Glomerular visceral epithelial cell (primary cell): Measurements from ENCODE around the gene STAG1.
"Not testable (repeated sequence)": the region's sequence is repeated elsewhere in the genome, so short reads cannot be mapped to it uniquely, and the experiment has no call there.

Source experiments
- DNase-seq: peaks from one replicate; pipeline ENCODE4 v3.0.0-alpha.2; 2016; ENCODE audit errors: extremely low spot score

The STAG1 gene

DNA sequence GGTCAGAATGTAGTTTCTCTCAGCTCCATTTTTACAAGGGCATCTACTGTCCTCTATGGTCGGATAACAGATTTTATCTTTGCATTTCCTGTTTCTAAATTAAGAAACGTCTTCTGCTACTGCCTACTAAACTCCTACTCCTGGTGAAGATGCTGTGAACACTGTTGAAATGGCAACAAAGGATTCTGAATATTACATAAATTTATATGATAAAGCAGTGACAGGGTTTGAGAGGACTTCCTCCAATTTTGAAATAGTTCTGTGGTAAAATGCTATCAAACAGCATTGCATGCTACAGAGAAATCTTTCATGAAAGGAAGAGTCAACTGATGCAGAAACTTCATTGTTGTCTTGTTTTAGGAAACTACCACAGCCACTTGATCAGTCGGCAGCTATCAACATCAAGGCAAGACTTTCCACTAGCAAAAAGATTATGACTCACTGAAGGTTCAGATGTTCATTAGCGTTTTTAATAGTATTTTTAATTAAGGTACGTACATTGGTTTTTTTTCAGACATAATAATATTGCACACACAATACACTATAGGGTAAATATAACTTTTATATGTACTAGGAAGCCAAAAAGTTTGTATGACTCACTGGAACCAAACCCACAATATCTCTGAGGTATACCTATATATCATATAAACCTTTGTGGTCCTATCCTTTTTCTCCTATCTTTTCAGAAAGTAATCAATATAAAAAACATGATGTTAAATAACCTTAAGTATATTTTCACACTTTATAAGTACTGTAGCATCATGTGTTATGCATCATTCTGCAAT lies 156.1 kb downstream of the STAG1 start:
- DNase-seq: no peak

DNA sequence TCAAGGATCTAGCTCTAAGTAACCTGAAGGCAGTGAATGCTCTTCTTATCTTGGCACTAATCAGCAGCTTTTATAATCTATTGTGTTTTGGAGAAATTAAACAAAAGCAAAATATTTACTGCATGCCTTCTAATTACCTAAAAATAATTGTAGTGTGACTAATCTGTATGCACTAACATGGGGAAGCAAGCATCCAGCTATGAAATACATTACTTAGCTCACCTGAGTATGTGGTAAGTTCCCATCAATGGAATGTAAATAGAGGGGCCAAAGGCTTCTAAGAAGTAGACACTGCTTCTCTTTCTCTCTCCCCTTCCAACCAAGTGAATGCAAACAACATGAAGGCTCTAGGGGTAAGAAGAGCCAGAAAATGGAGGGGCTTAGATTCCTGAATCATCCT lies 165.6 kb downstream of the STAG1 start:
- no peak for DNase-seq

- no peak for DNase-seq
Measured at GRCh38 chr3:136584728-136585127, 167.4 kb downstream of the STAG1 start.

DNA sequence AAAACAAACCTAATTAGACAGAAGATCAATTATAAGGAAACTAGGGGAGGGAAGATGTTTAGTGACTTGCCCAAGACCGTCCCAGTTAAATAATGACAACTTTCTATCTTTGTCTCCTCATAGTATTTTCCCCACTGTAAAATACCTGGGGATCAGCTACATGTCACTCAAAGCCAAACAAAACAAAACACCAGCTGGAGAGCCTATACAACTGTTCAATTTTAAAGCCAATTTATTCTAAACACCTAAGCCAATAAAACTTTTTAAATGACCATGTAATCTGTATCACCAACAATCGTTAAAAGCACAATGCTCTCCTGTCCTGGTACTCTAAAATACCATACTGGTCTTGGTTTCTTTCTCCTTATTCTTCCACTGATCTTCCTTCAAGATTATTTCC lies 168.4 kb downstream of the STAG1 start:
- DNase-seq: no peak

GRCh38 chr3:136577791-136578190 lies 174.4 kb downstream of the STAG1 start:
- DNase-seq: no peak

DNA sequence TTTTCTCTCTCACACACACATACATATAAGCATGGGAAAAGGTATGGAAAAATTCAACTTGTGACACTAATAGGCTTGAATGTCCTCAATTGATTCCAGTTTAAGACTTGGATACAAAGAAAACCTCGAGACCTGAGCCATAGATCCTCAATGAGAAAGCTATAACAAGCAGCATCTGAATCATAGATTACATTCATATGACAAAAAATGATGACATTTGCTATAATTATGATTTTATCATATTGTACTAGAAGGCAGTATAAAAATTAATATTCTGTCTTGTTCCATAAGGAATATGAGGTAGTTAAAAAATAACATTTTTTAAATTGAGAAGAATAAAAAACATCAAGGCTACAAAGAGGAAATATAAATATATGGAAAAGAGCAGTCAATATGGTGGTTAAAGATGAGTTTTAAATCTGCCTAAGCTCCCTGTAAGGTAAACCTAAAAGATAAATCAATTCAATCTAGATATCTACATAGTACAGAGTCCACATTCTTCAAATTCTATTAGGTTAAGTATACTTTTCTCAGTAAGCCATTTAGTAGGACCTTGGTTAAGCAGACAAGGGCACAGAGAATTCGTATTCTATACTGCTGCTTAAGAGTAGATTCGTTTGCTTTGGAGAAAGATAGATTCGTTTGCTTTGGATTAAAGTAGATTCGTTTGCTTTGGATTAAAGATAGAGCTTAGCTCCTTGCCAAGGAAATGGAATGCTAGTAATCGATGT lies 175.7 kb downstream of the STAG1 start:
- no peak for DNase-seq

DNA sequence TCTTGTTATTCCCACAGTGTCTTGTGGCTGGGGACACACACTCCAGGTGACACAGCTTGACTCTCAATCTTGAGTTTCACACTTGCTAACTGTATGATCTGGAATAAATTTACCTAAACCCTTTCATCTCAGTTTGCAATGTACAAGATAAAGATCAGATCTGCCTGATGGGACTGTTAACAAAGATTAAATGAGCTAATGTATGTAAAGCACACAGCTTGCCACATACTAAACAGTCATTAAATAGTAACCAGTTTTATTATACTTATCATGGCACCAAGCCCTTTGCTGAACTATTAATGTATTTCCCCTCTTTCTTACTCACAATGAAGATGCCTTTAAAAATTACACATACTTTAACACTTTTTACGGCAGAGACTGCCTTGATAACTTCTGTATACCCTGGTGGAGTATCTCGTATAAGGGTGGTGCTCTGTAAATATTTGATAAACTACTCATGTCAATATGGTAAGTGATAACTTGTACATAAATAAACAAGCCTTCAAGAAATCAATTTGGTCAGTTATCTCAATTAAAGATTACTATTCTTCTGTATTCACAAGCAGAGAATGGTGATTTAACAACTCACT lies 184.5 kb downstream of the STAG1 start:
- no peak for DNase-seq

GRCh38 chr3:136564962-136565361 lies 187.2 kb downstream of the STAG1 start:
- not testable (repeated sequence) for DNase-seq

DNA sequence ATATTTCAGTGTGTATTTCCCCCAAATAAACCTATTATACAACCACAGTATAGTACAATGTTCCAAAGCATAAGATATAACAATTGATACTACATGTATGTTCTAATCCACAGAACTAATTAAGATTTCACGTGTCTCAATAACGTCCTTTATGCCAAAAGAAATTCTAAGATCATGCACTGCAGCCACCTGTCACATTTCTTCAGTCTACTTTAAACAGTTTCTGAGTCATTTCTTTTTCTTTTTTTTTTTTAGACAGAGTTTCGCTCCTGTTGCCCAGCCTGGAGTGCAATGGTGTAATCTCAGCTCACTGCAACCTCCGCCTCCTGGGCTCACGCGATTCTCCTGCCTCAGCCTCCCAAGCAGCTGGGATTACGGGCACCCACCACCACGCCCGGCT lies 190.2 kb downstream of the STAG1 start:
- DNase-seq: no peak

DNA sequence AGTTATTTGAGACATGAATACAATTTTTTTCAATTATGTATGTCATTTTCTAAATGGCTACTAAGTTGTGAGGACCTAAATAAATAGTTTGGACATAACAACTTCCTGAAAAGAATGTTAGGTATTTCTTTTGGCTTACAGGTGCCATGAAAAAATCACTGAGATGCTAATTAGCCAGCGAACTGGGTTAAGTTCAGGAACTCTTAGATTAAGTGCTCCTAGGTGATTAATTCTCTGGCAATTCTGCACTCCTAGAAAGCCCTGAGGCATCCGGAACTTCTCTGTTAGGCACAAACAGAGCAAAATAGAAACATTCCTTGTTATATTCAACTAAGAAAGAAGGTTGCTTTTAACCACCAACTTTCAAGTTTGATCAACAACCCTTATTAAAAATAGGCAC lies 192.3 kb downstream of the STAG1 start:
- DNase-seq: no peak

- DNase-seq: not testable (repeated sequence)
Measured at GRCh38 chr3:136549461-136549860, 202.7 kb downstream of the STAG1 start.

- DNase-seq: peak; percentile 4
Measured at GRCh38 chr3:136547293-136547692, 204.9 kb downstream of the STAG1 start.

- peak; percentile 7 for DNase-seq
Measured at GRCh38 chr3:136546720-136547119, 205.5 kb downstream of the STAG1 start.

- no peak for DNase-seq
Measured at GRCh38 chr3:136545664-136546268, 206.4 kb downstream of the STAG1 start.

GRCh38 chr3:136544532-136544931 lies 207.6 kb downstream of the STAG1 start:
- DNase-seq: no peak

DNA sequence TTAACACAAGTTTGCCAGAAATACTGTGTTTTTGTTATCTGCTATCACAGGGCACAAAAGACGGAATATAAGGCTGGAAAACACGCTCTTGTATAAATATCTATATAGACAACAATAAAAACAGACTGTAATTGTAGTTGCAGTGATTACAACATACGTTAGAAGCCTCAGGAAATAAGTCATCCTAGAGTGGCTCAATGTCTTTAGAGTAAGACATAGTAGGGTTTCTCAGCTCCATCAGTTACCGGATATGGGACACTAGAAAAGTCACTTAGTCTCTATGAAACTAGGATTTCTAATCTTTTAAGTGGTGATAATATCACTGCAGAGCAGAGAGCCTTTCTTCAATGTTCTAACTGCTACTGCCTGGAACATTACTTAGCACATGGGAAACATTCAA lies 208.8 kb downstream of the STAG1 start:
- DNase-seq: no peak

DNA sequence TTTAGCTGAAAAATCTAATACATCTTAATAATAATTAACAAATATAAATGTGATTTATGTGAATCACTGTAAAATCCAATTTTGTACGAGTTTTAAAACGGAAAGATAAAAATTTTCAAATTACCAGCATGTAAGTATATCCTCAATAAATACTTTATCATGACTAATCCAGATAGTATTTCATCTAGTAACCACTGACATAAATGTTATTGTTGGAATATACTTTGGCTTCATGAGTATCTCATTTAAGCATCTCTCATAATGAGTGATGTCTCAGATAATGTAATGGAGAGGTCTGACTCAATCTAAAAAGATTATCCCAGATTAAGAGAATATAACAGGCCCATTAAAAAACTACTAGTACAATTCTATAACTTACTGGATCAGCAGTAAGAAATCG lies 216.3 kb downstream of the STAG1 start:
- no peak for DNase-seq

DNA sequence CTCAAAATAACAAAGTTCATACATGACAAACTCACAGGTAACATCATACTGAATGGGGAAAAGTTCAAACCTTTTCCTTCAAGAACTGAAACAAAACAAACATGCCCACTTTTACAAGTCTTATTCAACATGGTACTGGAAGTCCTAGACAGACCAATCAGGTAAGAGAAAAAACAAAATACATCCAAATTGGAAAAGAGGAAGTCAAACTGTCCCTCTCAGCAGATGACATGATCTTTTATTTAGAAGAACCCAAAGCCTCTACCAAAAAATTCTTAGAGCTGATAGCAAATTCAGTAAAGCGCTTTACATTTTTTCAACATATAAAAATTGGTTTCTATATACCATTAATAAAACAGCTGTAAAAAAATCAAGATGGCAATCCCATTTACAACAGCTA lies 219.4 kb downstream of the STAG1 start:
- DNase-seq: no peak

DNA sequence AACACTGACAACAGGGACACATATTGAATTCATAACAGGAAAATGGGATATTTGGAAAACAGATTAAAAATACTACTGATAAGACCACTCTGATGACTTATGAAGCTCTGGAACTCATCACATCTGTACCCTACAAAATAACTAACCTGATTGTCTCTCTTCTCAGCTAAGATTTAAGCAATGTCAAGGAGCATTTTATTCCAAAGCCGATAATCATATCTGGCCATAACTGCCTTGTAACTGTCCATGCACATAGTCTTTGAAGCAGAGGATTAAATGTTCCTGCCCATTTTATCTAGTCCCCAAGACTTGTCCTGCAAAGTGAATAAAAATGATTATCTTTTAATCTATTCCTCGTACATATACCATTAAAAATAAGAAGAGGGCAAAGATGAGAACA lies 234.1 kb downstream of the STAG1 start:
- no peak for DNase-seq

DNA sequence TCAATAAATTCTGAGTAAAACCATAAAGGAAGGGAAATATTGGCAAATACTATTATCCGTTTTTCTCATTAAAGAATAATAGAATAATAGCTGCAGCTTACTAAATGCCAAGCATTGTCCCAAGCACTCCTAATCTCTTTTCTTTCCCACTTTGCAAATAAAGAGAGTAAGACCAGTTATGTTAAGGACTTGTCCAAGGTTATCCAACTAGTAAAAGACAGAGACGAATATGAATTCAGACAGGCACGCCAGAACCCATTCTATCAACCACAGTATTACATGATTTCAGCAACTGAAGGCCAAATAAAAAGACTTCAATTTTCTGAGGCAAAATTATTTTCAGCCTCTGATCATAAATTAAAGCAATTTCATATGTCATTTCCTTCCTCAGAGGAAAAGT lies 235.5 kb downstream of the STAG1 start:
- no peak for DNase-seq

DNA sequence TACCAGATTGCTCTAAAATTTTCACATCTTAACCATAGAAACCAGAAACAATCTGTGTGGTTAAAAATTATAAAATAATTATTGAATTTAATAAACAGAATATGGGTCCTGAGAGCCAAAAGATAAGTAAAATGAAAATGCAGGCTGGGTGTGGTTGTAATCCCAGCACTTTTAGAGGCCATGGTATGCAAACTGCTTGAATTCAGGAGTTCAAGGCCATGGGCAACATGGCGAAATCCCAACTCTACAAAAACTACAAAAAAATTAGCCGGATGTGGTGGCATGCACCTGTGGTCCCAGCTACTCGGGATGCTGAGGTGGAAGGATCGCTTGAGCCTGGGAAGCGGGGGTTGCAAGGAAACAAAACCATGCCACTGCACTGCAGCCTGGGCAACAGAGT lies 236.1 kb downstream of the STAG1 start:
- DNase-seq: no peak

DNA sequence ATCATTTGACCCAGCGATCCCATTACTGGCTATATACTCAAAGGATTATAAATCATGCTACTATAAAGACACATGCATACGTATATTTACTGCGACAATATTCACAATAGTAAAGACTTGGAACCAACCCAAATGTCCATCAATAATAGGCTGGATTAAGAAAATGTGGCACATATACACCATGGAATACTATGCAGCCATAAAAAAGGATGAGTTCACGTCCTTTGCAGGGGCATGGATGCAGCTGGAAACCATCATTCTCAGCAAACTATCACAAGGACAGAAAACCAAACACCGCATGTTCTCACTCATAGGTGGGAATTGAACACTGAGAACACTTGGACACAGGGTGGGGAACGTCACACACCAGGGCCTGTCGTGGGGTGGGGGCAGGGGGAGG lies 237.6 kb downstream of the STAG1 start:
- DNase-seq: not testable (repeated sequence)

- no peak for DNase-seq
Measured at GRCh38 chr3:136513367-136513766, 238.8 kb downstream of the STAG1 start.
